PFSK-1 (cell line): Measurements from ENCODE around the gene ZNF593.

Experiments
- FOXP2 ChIP-seq: optimal IDR thresholded peaks from 2 replicates; pipeline ENCODE3; 2011; ENCODE audit warnings: borderline replicate concordance, control low read depth, inconsistent platforms; ENCODE audit not compliant: insufficient read depth; ENCODE audit errors: extremely low read length, extremely low read depth
- POLR2AphosphoS5 ChIP-seq: IDR thresholded peaks from 2 replicates; pipeline ENCODE4 v1.6.1; 2012; ENCODE audit warnings: low read depth, mild to moderate bottlenecking, control low read depth, low read length, moderate library complexity
- SIN3A ChIP-seq: IDR thresholded peaks from 2 replicates; pipeline ENCODE4 v1.6.1; 2012; ENCODE audit warnings: mild to moderate bottlenecking, low read length, moderate library complexity, borderline replicate concordance; ENCODE audit not compliant: insufficient read depth
- TAF1 ChIP-seq: IDR thresholded peaks from 2 replicates; pipeline ENCODE4 v1.6.1; 2012; ENCODE audit warnings: low read length, control low read depth, borderline replicate concordance; ENCODE audit not compliant: insufficient read depth
- TF ChIP-seq, protein P1 (sequence below), 2 experiments: IDR thresholded peaks; 2 replicates each; pipeline versions ENCODE4 v1.6.1 to v1.8.0; 2011 to 2012; ENCODE audit warnings: low read depth in 2 of 2, low read length in 2 of 2, control low read depth in 1 of 2, inconsistent platforms in 1 of 2, mild to moderate bottlenecking in 1 of 2, moderate library complexity in 1 of 2; ENCODE audit not compliant: insufficient read depth in 1 of 2

Gene ZNF593

GRCh38 chr1:26182383-26182696 lies 12.6 kb downstream of the ZNF593 start:
- no peak for TF ChIP-seq FOXP2
- TF ChIP-seq POLR2AphosphoS5: no peak
- TF ChIP-seq, protein P1, sequence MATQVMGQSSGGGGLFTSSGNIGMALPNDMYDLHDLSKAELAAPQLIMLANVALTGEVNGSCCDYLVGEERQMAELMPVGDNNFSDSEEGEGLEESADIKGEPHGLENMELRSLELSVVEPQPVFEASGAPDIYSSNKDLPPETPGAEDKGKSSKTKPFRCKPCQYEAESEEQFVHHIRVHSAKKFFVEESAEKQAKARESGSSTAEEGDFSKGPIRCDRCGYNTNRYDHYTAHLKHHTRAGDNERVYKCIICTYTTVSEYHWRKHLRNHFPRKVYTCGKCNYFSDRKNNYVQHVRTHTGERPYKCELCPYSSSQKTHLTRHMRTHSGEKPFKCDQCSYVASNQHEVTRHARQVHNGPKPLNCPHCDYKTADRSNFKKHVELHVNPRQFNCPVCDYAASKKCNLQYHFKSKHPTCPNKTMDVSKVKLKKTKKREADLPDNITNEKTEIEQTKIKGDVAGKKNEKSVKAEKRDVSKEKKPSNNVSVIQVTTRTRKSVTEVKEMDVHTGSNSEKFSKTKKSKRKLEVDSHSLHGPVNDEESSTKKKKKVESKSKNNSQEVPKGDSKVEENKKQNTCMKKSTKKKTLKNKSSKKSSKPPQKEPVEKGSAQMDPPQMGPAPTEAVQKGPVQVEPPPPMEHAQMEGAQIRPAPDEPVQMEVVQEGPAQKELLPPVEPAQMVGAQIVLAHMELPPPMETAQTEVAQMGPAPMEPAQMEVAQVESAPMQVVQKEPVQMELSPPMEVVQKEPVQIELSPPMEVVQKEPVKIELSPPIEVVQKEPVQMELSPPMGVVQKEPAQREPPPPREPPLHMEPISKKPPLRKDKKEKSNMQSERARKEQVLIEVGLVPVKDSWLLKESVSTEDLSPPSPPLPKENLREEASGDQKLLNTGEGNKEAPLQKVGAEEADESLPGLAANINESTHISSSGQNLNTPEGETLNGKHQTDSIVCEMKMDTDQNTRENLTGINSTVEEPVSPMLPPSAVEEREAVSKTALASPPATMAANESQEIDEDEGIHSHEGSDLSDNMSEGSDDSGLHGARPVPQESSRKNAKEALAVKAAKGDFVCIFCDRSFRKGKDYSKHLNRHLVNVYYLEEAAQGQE (IDR thresholded peaks at IDR 0.05; ENCODE audit: insufficient read depth in 1 of 2, low read depth in 2 of 2, low read length in 2 of 2): no peak
- no peak for TF ChIP-seq TAF1
- TF ChIP-seq SIN3A: no peak

DNA sequence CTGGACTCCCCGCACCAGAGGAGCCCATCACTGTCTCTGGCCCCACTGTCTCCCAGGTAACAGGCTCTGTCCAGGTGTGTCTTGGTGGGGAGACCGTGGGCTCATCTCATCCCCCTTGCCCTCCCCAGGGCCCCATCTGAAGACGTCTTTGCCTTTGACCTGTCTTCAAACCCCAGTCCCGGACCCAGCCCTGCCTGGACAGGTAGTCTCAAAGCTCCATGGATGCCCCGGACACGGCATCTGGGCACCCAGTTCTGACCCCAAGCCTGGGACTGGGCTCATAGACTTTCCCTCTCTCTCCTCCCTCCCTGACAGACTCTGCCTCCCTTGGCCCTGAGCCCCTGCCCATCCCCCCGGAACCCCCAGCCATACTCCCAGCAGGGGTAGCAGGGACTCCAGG lies 14.4 kb downstream of the ZNF593 start:
- TF ChIP-seq POLR2AphosphoS5 (no peak), SIN3A (no peak), FOXP2 (no peak), TAF1 (no peak)
- TF ChIP-seq, protein P1 (IDR thresholded peaks at IDR 0.05; ENCODE audit: insufficient read depth in 1 of 2, low read depth in 2 of 2, low read length in 2 of 2): no peak

DNA sequence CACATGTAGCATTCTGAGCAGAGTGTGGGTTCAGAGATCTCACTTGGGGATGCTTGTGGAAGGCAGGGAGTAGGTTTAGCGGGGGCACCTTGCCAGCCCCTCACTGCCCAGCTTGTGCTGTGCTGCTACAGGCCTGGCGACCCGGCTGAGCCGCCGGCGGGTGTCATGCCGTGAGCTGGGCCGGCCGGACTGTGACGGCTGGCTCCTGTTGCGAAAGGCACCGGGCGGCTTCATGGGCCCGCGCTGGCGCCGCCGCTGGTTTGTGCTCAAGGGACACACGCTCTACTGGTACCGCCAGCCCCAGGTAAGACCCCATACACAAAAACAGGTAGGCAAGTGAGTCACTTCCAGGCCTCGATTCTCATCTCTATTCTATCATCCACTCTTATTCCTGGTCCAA lies 15.2 kb downstream of the ZNF593 start:
- TF ChIP-seq SIN3A (no peak), TAF1 (no peak), FOXP2 (no peak), POLR2AphosphoS5 (no peak)
- TF ChIP-seq, protein P1 (IDR thresholded peaks at IDR 0.05; ENCODE audit: insufficient read depth in 1 of 2, low read depth in 2 of 2, low read length in 2 of 2): no peak

DNA sequence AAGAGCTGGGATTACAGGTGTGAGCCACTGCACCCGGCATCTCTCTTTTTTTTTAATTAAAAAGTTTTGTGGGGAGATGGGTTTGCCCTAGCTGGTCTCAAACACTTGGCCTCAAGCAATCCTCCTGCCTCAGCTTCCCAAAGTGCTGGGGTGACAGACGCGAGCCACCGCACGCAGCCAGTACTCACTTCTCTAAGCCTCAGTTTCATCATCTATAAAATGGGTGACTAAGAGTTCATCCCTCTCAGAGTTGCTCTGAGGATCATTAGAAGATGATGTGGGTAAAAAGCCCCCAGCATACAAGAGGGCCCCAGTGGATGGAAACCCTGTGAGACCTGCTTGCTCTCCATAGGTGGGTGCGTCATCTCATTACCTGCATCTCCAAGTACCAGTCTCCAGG lies 18.2 kb downstream of the ZNF593 start:
- TF ChIP-seq, protein P1 (IDR thresholded peaks at IDR 0.05; ENCODE audit: insufficient read depth in 1 of 2, low read depth in 2 of 2, low read length in 2 of 2): no peak
- TF ChIP-seq SIN3A: no peak
- no peak for TF ChIP-seq POLR2AphosphoS5
- TF ChIP-seq TAF1: no peak
- TF ChIP-seq FOXP2: no peak

GRCh38 chr1:26188477-26188876 lies 18.8 kb downstream of the ZNF593 start:
- no peak for TF ChIP-seq SIN3A
- TF ChIP-seq, protein P1 (IDR thresholded peaks at IDR 0.05; ENCODE audit: insufficient read depth in 1 of 2, low read depth in 2 of 2, low read length in 2 of 2): no peak
- no peak for TF ChIP-seq POLR2AphosphoS5
- no peak for TF ChIP-seq FOXP2
- TF ChIP-seq TAF1: no peak
